NCI-H2196 (cell line): ENCODE measurements around the gene ANKH.
A peak's percentile ranks its signal among the peaks of the same experiment; 100 is the strongest.

Experiments used
- DNase-seq: peaks from one replicate; lab custom pipeline; 2025; ENCODE audit not compliant: unreplicated experiment; lab: John Stamatoyannopoulos, UW

Gene ANKH

DNA sequence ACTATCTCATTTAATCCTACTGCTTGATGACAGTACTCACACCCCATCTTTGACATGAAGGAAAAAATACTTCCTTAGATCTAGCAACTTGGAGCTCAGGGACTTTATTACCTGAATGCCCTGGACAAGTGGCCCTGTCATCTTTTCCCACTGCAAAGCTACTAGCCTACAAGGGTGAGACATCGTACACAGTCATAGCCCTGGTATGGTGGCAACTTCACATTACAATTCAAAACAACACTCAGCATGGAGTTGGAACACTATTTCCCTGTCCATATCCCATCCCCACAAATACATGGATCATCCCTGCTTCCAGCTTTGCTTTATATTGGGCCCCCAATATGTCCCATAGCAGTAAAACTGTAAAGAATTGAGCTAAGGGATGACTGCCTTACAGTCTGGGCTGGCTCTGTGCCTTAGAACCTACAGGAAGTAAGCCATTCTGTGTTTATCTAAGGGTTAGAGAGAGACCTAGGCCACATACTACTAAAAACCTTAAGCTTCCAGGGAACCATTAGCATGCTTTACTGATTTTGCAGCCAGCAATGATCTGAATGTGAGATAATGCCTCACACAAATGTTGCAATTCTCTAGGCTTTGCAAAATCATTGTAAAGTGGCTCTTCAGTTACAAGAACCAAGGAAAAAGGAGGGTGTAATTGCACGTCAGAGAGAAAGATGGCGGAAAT, 151.2 kb downstream of the ANKH start:
- DNase-seq, result no peak

DNA sequence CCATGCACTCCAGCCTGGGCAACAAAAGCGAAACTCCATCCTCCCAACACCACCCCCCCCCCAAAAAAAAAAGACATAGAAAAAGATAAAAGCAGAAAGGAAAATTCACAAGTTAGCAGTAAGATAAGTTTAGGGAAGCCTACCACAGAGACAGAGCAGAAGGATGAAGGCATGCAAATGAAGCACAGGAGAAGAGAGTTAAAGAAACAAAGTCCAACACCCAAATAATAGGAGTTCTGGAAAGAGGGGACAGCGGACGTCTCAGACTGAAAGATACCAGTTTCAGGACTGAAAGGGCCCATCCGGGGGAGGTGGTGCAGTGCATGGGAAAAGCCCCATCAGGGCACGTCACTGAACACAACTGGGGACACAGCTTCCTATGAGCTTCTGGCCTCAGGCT, 152.8 kb downstream of the ANKH start:
- no peak for DNase-seq

- DNase-seq, result no peak
Observed at GRCh38 chr5:14716755-14717752, 154.5 kb downstream of the ANKH start.

DNA sequence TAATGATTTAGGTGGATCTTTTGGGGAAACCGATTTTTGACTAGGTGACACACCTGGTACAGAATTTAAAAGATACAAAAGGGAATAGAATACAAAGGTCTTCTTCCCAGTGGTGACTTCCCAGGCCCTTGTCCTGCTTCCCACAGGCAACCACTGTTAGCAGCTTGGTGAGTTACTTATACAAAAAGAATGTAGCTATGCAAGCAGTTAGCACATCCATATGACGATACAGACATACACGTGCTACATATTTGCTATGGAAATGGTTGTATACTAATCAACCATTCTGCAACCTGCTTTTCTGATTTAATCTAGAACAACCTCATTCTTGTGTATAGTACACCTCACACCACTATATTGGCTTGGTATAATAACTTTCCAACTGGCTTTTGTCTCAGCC, 156.1 kb downstream of the ANKH start:
- DNase-seq, result no peak

DNA sequence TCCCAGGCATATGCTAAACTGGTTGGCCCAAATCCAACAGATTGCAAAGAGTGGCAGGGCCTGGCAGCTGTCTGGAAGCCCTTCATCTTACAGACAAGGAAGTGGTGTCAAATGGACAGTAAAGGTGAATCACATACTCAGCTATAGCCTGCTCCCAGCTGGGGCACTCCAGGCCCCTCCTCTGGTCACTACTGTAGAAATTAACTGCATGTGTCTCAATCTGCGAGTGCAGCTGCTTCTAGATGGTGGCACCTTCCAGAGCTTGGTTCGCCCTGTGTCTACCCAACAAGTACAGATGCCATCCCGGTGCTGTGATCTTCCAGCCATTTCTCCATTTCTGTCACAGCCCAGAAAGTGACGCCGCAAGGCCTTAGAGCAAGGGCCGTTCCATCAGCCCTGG, 156.9 kb downstream of the ANKH start:
- DNase-seq, result peak; percentile 78

GRCh38 chr5:14713476-14714390, 157.8 kb downstream of the ANKH start:
- no peak for DNase-seq

- DNase-seq, result no peak
Observed at GRCh38 chr5:14712666-14713065, 158.9 kb downstream of the ANKH start.

DNA sequence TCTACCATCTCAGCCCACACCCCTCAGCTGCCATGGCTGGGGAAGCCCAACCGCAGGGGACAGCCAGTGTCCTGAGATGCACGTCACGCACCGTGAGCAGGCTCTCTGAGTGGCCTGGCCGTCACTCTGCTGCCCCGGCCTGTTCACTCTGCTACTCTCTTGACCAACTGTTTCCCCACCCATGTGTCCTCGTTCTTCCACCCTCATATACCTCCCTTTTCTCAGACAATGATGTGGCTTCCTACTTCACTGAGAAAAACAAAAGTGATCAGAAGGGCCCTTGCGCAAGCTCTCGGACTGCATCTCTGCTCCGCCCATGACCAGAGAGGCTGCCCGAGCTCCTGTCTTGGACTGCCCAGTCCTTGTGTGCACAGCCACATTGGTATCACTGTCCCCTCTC, 159.4 kb downstream of the ANKH start:
- no peak for DNase-seq

DNA sequence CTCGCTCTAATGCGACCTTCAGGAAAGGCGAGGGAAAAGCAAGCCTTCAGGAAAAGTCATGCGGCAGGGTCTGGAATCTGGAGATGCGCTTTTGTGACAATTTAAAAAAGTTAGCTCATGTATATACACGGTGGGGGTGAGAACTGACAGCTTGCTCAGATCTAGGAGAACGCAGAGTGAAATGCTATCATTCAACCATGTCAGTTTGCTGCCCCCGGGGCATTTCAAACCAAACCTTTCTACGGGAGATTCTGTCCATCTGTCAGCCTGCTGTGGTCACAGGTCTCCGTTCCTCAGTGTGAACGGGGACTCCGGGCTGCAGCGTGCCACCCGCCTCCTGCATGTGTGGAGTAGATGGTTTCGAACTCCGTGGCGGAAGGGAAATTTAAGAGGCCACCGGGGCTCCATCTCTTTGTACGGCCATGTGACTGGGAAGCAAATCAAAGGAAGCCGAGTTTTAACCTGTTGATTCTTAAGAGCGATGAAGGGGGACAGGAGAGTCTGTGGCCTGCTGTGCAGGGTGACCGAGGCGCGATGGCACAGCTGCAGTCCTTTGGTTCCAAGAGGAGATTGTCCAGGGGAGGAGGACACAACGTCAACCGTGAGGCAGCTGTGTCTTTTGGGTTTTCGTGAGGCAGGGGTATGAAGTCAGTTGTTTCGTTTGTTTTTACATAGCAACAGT, 161.1 kb downstream of the ANKH start:
- DNase-seq, result no peak

GRCh38 chr5:14708551-14708950, 163.0 kb downstream of the ANKH start:
- no peak for DNase-seq

DNA sequence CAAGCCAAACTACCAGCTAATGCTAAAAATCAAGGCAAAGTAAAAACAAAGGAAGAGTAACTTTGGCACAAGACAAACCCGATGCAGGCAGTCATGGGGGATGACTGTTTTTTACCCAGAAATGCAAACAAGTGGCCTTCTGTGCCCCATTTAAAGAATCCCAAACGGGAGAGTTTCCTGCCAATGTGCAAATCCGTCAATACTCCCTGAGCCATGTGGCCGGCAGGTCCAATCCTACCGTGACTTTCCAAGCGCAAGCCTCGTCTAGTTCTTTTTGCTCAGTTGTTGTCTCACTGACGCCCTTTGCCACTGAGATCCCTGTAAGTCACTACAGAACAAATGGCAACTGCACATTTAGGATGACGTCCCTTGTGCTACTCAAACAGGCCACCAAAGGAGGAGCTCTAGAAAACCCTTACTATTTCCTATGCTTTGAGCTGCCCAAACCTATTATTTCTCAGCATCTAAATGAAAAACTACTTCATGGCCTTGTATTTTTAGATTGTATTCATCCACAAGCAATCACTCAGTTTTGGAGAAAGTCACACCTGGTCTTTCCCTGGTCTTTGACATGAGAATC, 163.7 kb downstream of the ANKH start:
- no peak for DNase-seq

GRCh38 chr5:14706615-14707021, 165.0 kb downstream of the ANKH start:
- no peak for DNase-seq

DNA sequence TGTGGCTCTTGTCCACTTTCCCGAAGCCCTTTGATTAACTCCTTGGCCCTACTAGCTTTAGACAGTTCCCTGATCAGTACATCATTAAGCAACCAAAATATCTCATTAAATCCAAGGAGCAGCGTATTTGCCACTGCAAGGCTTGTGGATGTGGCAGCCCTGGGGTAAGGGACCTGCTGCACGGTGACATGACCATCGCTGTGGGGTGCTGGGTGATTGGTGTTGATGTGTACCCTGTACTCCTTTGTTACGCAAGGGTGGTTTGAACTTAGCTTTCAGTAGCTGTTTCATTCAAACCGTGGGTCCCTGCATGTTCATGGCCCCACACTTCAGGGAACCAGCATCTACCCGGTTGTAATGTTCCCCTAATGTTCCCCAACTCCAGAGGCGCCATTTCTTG, 166.0 kb downstream of the ANKH start:
- DNase-seq, result no peak

GRCh38 chr5:14702238-14702839, 169.2 kb downstream of the ANKH start:
- no peak for DNase-seq

- DNase-seq, result no peak
Observed at GRCh38 chr5:14701556-14701955, 170.0 kb downstream of the ANKH start.

DNA sequence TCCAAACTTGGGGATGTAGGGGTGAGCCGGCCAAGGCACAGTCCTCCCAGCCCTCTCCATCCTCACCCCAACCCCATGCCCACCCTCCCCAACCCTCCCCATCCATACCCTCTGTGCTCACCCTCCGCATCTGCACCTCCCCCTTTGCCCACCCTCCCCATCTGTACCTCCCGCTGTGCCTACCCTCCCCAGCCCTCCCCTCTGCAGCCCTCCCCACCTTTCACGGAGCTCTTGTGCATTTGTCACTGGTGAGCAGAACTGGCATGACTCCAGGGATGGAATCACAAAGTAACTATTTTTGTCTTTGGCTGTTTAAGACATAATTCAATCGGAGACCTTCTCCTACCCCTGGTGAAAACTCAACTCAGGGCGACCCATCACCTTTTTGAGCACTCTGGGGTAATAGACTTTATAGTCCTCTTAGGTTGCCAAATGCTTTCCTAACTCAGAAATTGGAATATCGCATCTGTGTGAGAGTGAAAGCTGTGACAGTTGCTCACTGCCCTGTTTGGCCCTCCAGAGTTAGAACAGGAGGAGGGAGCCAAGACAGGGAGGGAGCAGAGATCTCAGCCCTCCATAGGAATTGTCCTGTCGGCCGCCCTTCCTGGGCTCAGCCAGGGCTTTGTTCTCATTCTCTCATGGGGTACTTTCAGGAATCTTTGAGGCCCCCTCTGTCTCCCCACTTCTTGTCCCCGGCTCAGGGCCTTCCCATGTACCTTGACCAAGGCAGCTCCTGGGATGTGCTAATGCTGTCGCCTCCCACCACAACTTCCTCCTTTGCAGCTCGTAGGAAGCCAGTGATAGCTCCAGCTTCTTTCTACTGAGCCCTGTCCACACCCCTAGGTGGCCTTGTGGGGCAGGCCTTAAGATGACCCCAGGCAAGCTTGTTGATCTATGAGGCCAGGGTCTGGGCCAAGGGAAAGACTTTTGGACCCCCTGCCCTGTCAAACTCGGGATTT, 170.8 kb downstream of the ANKH start:
- DNase-seq, result no peak

- no peak for DNase-seq
Observed at GRCh38 chr5:14699807-14700400, 171.7 kb downstream of the ANKH start.

- DNase-seq, result no peak
Observed at GRCh38 chr5:14699159-14699558, 172.4 kb downstream of the ANKH start.
